IPS-11a (cell line): ENCODE measurements around the gene TMEM156.
"Not testable (repeated sequence)": the region's sequence is repeated elsewhere in the genome, so short reads cannot be mapped to it uniquely, and the experiment has no call there.

Experiments
- H3K4me3 ChIP-seq: one replicate; pipeline ENCODE4 v1.5.1; 2013; ENCODE audit warnings: low read depth, low read length, control low read depth

Gene TMEM156

GRCh38 chr4:38995660-38996005 is 36.6 kb downstream of the TMEM156 start:
- H3K4me3 ChIP-seq: no peak overlapping the region

GRCh38 chr4:38994135-38994534 is 38.1 kb downstream of the TMEM156 start:
- no peak overlapping the region for H3K4me3 ChIP-seq

- no peak overlapping the region for H3K4me3 ChIP-seq
Measured at GRCh38 chr4:38993683-38994082, 38.5 kb downstream of the TMEM156 start.

- H3K4me3 ChIP-seq: no peak overlapping the region
Measured at GRCh38 chr4:38990241-38990640, 42.0 kb downstream of the TMEM156 start.

- no peak overlapping the region for H3K4me3 ChIP-seq
Measured at GRCh38 chr4:38989487-38989886, 42.7 kb downstream of the TMEM156 start.

GRCh38 chr4:38988353-38988752 is 43.9 kb downstream of the TMEM156 start:
- not testable (repeated sequence) for H3K4me3 ChIP-seq

- H3K4me3 ChIP-seq: no peak overlapping the region
Measured at GRCh38 chr4:38987491-38987890, 44.7 kb downstream of the TMEM156 start.

GRCh38 chr4:38985410-38986100 is 46.7 kb downstream of the TMEM156 start:
- no peak overlapping the region for H3K4me3 ChIP-seq

- no peak overlapping the region for H3K4me3 ChIP-seq
Measured at GRCh38 chr4:38983787-38984598, 48.2 kb downstream of the TMEM156 start.

- no peak overlapping the region for H3K4me3 ChIP-seq
Measured at GRCh38 chr4:38983291-38983690, 48.9 kb downstream of the TMEM156 start.

- no peak overlapping the region for H3K4me3 ChIP-seq
Measured at GRCh38 chr4:38982361-38983095, 49.7 kb downstream of the TMEM156 start.

- H3K4me3 ChIP-seq: no peak overlapping the region
Measured at GRCh38 chr4:38980903-38981676, 51.1 kb downstream of the TMEM156 start.

- no peak overlapping the region for H3K4me3 ChIP-seq
Measured at GRCh38 chr4:38979511-38980230, 52.5 kb downstream of the TMEM156 start.

GRCh38 chr4:38979081-38979480 is 53.1 kb downstream of the TMEM156 start:
- no peak overlapping the region for H3K4me3 ChIP-seq

- H3K4me3 ChIP-seq: no peak overlapping the region
Measured at GRCh38 chr4:38976308-38976707, 55.9 kb downstream of the TMEM156 start.

- no peak overlapping the region for H3K4me3 ChIP-seq
Measured at GRCh38 chr4:38968668-38969067, 63.5 kb downstream of the TMEM156 start.

- no peak overlapping the region for H3K4me3 ChIP-seq
Measured at GRCh38 chr4:38967260-38968095, 64.7 kb downstream of the TMEM156 start.

- H3K4me3 ChIP-seq: no peak overlapping the region
Measured at GRCh38 chr4:38965866-38966265, 66.3 kb downstream of the TMEM156 start.

GRCh38 chr4:38964942-38965775 is 67.0 kb downstream of the TMEM156 start:
- no peak overlapping the region for H3K4me3 ChIP-seq
